ENCODE results near the gene MYO1B. TPM values are rescaled to one million over a fixed set of nuclear protein-coding genes. Genes with fewer than 3 reads are reported as not detected.

MYO1B gene
- total RNA-seq, 2 donors from 2014 or later = 74.7 to 79.4 TPM

GRCh38 chr2:191230174-191230573 lies 15.0 kb upstream of the MYO1B start:
- ATAC-seq (ENCODE audit: insufficient number of reproducible peaks, low FRiP score, low read depth) = no peak
- no peaks in the 10 kb centered on the region for H3K36me3 ChIP-seq
- TF ChIP-seq CTCF (IDR thresholded peaks at IDR 0.05) = no peak

GRCh38 chr2:191231995-191232394 lies 13.2 kb upstream of the MYO1B start:
- Histone ChIP-seq H3K4me1 (ENCODE audit: control insufficient read depth in 1 of 2, low read depth in 2 of 2) (peaks cover 0 to 12% of the 10 kb centered on the region in 2 donors), H3K9me3 (no peaks in the 10 kb centered on the region), H3K27me3 (replicated peaks; ENCODE audit: insufficient read depth) (no peaks in the 10 kb centered on the region), H3K4me3 (no peak overlapping the region), H3K27ac (no peak overlapping the region), H3K36me3 (no peaks in the 10 kb centered on the region)
- DNase-seq (ENCODE audit: low spot score) (no peak), ATAC-seq (ENCODE audit: insufficient number of reproducible peaks, low FRiP score, low read depth) (no peak)
- TF ChIP-seq CTCF (IDR thresholded peaks at IDR 0.05) = peak; percentile 32

More at GRCh38 chr2:191230174-191230573, 15.0 kb upstream of the MYO1B start:
- Histone ChIP-seq H3K4me1 (ENCODE audit: control insufficient read depth in 1 of 2, low read depth in 2 of 2) (peaks cover 0 to 12% of the 10 kb centered on the region in 2 donors), H3K9me3 (no peaks in the 10 kb centered on the region), H3K27me3 (replicated peaks; ENCODE audit: insufficient read depth) (no peaks in the 10 kb centered on the region), H3K4me3 (no peak overlapping the region), H3K27ac (no peak overlapping the region)
- no peak for DNase-seq (ENCODE audit: low spot score)

- Histone ChIP-seq H3K36me3 (no peaks in the 10 kb centered on the region), H3K27me3 (replicated peaks; ENCODE audit: insufficient read depth) (no peaks in the 10 kb centered on the region), H3K27ac (no peak overlapping the region), H3K4me1 (ENCODE audit: control insufficient read depth in 1 of 2, low read depth in 2 of 2) (peaks cover 0 to 12% of the 10 kb centered on the region in 2 donors), H3K4me3 (no peak overlapping the region), H3K9me3 (no peaks in the 10 kb centered on the region)
- DNase-seq (ENCODE audit: low spot score) = no peak
- ATAC-seq (ENCODE audit: insufficient number of reproducible peaks, low FRiP score, low read depth) = no peak
- TF ChIP-seq CTCF (IDR thresholded peaks at IDR 0.05) = no peak
These were observed 11.7 kb upstream of the MYO1B start for GRCh38 chr2:191233533-191233932.

GRCh38 chr2:191234376-191234775 lies 10.8 kb upstream of the MYO1B start:
- no peaks in the 10 kb centered on the region for H3K36me3 ChIP-seq
- no peaks in the 10 kb centered on the region for H3K9me3 ChIP-seq
- ATAC-seq (ENCODE audit: insufficient number of reproducible peaks, low FRiP score, low read depth) (no peak), DNase-seq (ENCODE audit: low spot score) (no peak)
- no peak for TF ChIP-seq CTCF (IDR thresholded peaks at IDR 0.05)
- H3K27me3 ChIP-seq (replicated peaks; ENCODE audit: insufficient read depth) = no peaks in the 10 kb centered on the region
- peaks cover 0 to 12% of the 10 kb centered on the region in 2 donors for H3K4me1 ChIP-seq (ENCODE audit: control insufficient read depth in 1 of 2, low read depth in 2 of 2)
- H3K27ac ChIP-seq = no peak overlapping the region
- no peak overlapping the region for H3K4me3 ChIP-seq

GRCh38 chr2:191240871-191241270 lies 4.3 kb upstream of the MYO1B start:
- TF ChIP-seq CTCF (IDR thresholded peaks at IDR 0.05) = no peak
- Histone ChIP-seq H3K36me3 (no peaks in the 10 kb centered on the region), H3K27ac (no peak overlapping the region), H3K4me1 (ENCODE audit: control insufficient read depth in 1 of 2, low read depth in 2 of 2) (no peaks in the 10 kb centered on the region), H3K9me3 (no peaks in the 10 kb centered on the region), H3K27me3 (replicated peaks; ENCODE audit: insufficient read depth) (no peaks in the 10 kb centered on the region), H3K4me3 (no peak overlapping the region)
- DNase-seq (ENCODE audit: low spot score) (no peak), ATAC-seq (ENCODE audit: insufficient number of reproducible peaks, low FRiP score, low read depth) (no peak)

All from thoracic aorta (tissue), 2 donors.